HL-60 (cell line): Measurements from ENCODE around the gene OXNAD1.
"Not testable (repeated sequence)": the region's sequence is repeated elsewhere in the genome, so short reads cannot be mapped to it uniquely, and the experiment has no call there.

Experiments
- DNase-seq, 2 experiments: peaks; one replicate each; pipeline ENCODE4 v3.0.0-alpha.2; 2010 to 2020; ENCODE audit warnings: low read depth in 1 of 2, low spot score in 1 of 2
- H3K27ac ChIP-seq: fragments of 250-450 bp; sonication (Bioruptor Pico); replicated peaks from 2 replicates; pipeline ENCODE4 v1.5.1; 2020; ENCODE audit warnings: mild to moderate bottlenecking, moderate library complexity
- H3K27me3 ChIP-seq: fragments of 250-450 bp; sonication (Bioruptor Pico); 2 replicates; pipeline ENCODE4 v1.5.1; 2021; ENCODE audit warnings: mild to moderate bottlenecking, moderate library complexity; ENCODE audit not compliant: insufficient read depth, poor library complexity, severe bottlenecking
- H3K4me3 ChIP-seq: replicated peaks from 2 replicates; pipeline ENCODE4 v1.5.1; 2011; ENCODE audit warnings: mild to moderate bottlenecking, control low read depth, low read length; ENCODE audit not compliant: insufficient read depth
- CTCF ChIP-seq: IDR thresholded peaks from one replicate; pipeline ENCODE4 v1.5.1; 2011; ENCODE audit warnings: low read length, control low read depth, inconsistent platforms; ENCODE audit not compliant: insufficient read depth
- GABPA ChIP-seq: IDR thresholded peaks from 2 replicates; pipeline ENCODE4 v1.6.1; 2012; ENCODE audit warnings: low read depth
- POLR2AphosphoS5 ChIP-seq: IDR thresholded peaks from 2 replicates; pipeline ENCODE4 v1.6.1; 2012; ENCODE audit warnings: low read depth
- REST ChIP-seq: IDR thresholded peaks from 2 replicates; pipeline ENCODE4 v1.6.1; 2012; ENCODE audit warnings: low read depth; ENCODE audit not compliant: insufficient replicate concordance
- SPI1 ChIP-seq: IDR thresholded peaks from 2 replicates; pipeline ENCODE4 v1.6.1; 2012; ENCODE audit warnings: low read depth, mild to moderate bottlenecking, borderline replicate concordance

OXNAD1 gene

GRCh38 chr3:16308727-16309126 is 43.7 kb downstream of the OXNAD1 start:
- no peak overlapping the region for H3K27ac ChIP-seq
- H3K4me3 ChIP-seq: no peak overlapping the region
- H3K27me3 ChIP-seq: no peaks in the 10 kb centered on the region
- TF ChIP-seq GABPA: no peak
- TF ChIP-seq POLR2AphosphoS5: no peak
- TF ChIP-seq REST: no peak
- TF ChIP-seq SPI1: no peak
- TF ChIP-seq CTCF: no peak
- no peak for DNase-seq

- DNase-seq: peak in 1 of 2 experiments; percentile 12
- no peak overlapping the region for H3K27ac ChIP-seq
Measured at GRCh38 chr3:16309558-16309957, 44.5 kb downstream of the OXNAD1 start.

GRCh38 chr3:16310486-16310885 is 45.5 kb downstream of the OXNAD1 start:
- not testable (repeated sequence) for H3K27me3 ChIP-seq, DNase-seq, H3K27ac ChIP-seq, H3K4me3 ChIP-seq

More at GRCh38 chr3:16309558-16309957, 44.5 kb downstream of the OXNAD1 start:
- TF ChIP-seq REST (no peak), GABPA (no peak), CTCF (no peak), SPI1 (no peak), POLR2AphosphoS5 (no peak)
- Histone ChIP-seq H3K27me3 (no peaks in the 10 kb centered on the region), H3K4me3 (no peak overlapping the region)

- no peak for TF ChIP-seq POLR2AphosphoS5
- no peak; the same call in 1 of the 2 replicates for TF ChIP-seq SPI1
- TF ChIP-seq GABPA: no peak
- TF ChIP-seq CTCF: no peak
- no peak for TF ChIP-seq REST
- peak; percentile 50 to 84 for DNase-seq
- H3K27ac ChIP-seq: peak overlapping the region; percentile 28
- H3K4me3 ChIP-seq: no peak overlapping the region
- no peaks in the 10 kb centered on the region for H3K27me3 ChIP-seq
Measured at GRCh38 chr3:16311960-16312451, 47.0 kb downstream of the OXNAD1 start.
